MM.1S (cell line): ENCODE measurements around the gene IFT27.

Experiments
- DNase-seq: peaks from one replicate; pipeline ENCODE4 v3.0.0-alpha.2; 2015
- H2AFZ ChIP-seq: fragments of 300-600 bp; sonication (generic); 2 replicates; pipeline ENCODE4 v1.6.0; 2016; ENCODE audit warnings: antibody characterized with exemption, low read length
- H3F3A ChIP-seq: fragments of 300-600 bp; sonication (generic); 2 replicates; pipeline ENCODE4 v1.6.1; 2016; ENCODE audit warnings: mild to moderate bottlenecking, antibody characterized with exemption, low read length, moderate library complexity, mixed read lengths; ENCODE audit not compliant: insufficient read depth
- H3K27ac ChIP-seq: fragments of 300-600 bp; sonication (generic); 2 replicates; pipeline ENCODE4 v1.5.1; 2016; ENCODE audit warnings: mild to moderate bottlenecking, low read length
- H3K27me3 ChIP-seq: fragments of 300-600 bp; sonication (generic); replicated peaks from 2 replicates; pipeline ENCODE4 v1.6.0; 2016; ENCODE audit warnings: low read length; ENCODE audit not compliant: insufficient read depth
- H3K36me3 ChIP-seq: fragments of 300-600 bp; sonication (generic); replicated peaks from 2 replicates; pipeline ENCODE4 v1.6.1; 2016; ENCODE audit warnings: mild to moderate bottlenecking, low read length, mixed read lengths; ENCODE audit not compliant: insufficient read depth
- H3K4me1 ChIP-seq: fragments of 300-600 bp; sonication (generic); 2 replicates; pipeline ENCODE4 v1.6.1; 2016; ENCODE audit warnings: low read length, mixed read lengths
- H3K4me2 ChIP-seq: fragments of 300-600 bp; sonication (generic); 2 replicates; pipeline ENCODE4 v1.6.0; 2016; ENCODE audit warnings: low read depth, low read length
- H3K4me3 ChIP-seq: fragments of 300-600 bp; sonication (generic); 2 replicates; pipeline ENCODE4 v1.5.1; 2016; ENCODE audit warnings: low read length, mixed read lengths
- H3K79me2 ChIP-seq: fragments of 300-600 bp; sonication (generic); 2 replicates; pipeline ENCODE4 v1.6.1; 2016; ENCODE audit warnings: mixed run types, low read length, mixed read lengths
- H3K9ac ChIP-seq: fragments of 300-600 bp; sonication (generic); 2 replicates; pipeline ENCODE4 v1.6.1; 2016; ENCODE audit warnings: low read length, mixed read lengths
- H3K9me2 ChIP-seq: fragments of 300-600 bp; sonication (generic); replicated peaks from 2 replicates; pipeline ENCODE4 v1.6.1; 2016; ENCODE audit warnings: mild to moderate bottlenecking, low read length, mixed read lengths; ENCODE audit not compliant: insufficient read depth
- H3K9me3 ChIP-seq: fragments of 300-600 bp; sonication (generic); replicated peaks from 2 replicates; pipeline ENCODE4 v1.6.1; 2016; ENCODE audit warnings: mild to moderate bottlenecking, low read length, mixed read lengths; ENCODE audit not compliant: insufficient read depth
- H4K20me1 ChIP-seq: fragments of 300-600 bp; sonication (generic); 2 replicates; pipeline ENCODE4 v1.6.1; 2016; ENCODE audit warnings: mild to moderate bottlenecking, low read length, moderate library complexity, mixed read lengths; ENCODE audit not compliant: insufficient read depth
- EZH2 ChIP-seq: fragments of 300-600 bp; sonication (generic); optimal IDR thresholded peaks from 2 replicates; pipeline ENCODE3; 2017; ENCODE audit warnings: low read depth, mild to moderate bottlenecking, antibody characterized with exemption, low read length, mixed read lengths
- EZH2phosphoT487 ChIP-seq: fragments of 300-600 bp; sonication (generic); IDR thresholded peaks from 2 replicates; pipeline ENCODE4 v1.6.1; 2018; ENCODE audit warnings: antibody characterized with exemption, low read length
- TF ChIP-seq, protein P1 (sequence below): fragments of 300-600 bp; sonication (generic); IDR thresholded peaks from 2 replicates; pipeline ENCODE4 v1.5.1; 2016; ENCODE audit warnings: antibody characterized with exemption, low read length, mixed read lengths

Gene IFT27, protein sequence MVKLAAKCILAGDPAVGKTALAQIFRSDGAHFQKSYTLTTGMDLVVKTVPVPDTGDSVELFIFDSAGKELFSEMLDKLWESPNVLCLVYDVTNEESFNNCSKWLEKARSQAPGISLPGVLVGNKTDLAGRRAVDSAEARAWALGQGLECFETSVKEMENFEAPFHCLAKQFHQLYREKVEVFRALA

DNA sequence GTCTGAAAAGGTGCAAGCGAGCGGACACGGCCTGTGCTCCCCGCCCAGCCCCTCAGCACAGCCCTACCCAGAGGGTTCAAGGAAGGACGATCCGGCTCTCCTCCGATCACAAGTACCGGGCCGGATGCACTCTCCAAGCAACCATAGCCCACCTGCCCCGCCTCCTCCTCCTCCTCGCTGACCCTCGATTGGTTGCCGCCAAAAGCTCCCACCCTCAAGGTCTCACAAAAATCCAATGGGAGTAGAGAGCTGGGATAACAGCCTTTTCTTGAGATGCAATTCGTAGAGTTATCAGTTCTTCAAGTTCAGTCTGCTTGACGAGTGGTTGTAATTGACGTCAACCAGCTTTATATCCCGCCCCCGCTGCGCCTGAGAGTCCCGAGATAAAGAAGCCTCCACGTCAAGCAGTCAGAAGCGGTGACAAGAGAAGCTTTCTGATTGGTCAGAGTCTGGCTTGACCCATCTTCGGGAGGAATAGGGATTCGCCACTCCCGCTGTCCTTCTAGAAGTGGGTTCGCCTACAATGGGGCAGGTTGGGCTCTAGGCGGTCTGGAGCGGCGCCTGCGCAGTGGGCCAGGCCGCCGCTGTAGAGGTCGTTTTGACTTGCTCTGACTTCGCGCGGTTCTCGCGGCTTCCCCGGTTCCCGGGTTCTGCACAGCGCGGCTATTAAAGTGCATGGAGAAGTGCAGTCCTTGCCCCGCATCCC lies at the start of gene IFT27:
Gene IFT27, minus strand, starts transcription at position 156 of the 706 bp plus-strand sequence. CDS start 412 bp downstream, outside the sequence.
- no peaks in the 10 kb centered on the region for H3F3A ChIP-seq
- TF ChIP-seq, protein P1, sequence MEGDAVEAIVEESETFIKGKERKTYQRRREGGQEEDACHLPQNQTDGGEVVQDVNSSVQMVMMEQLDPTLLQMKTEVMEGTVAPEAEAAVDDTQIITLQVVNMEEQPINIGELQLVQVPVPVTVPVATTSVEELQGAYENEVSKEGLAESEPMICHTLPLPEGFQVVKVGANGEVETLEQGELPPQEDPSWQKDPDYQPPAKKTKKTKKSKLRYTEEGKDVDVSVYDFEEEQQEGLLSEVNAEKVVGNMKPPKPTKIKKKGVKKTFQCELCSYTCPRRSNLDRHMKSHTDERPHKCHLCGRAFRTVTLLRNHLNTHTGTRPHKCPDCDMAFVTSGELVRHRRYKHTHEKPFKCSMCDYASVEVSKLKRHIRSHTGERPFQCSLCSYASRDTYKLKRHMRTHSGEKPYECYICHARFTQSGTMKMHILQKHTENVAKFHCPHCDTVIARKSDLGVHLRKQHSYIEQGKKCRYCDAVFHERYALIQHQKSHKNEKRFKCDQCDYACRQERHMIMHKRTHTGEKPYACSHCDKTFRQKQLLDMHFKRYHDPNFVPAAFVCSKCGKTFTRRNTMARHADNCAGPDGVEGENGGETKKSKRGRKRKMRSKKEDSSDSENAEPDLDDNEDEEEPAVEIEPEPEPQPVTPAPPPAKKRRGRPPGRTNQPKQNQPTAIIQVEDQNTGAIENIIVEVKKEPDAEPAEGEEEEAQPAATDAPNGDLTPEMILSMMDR = no peak
- TF ChIP-seq EZH2 (no peak), EZH2phosphoT487 (no peak)
- H3K4me3 ChIP-seq = peak within 1 kb of the TSS; percentile 91
- H3K9me2 ChIP-seq = no peaks in the 10 kb centered on the region
- H3K9ac ChIP-seq = peak within 1 kb of the TSS; percentile 74
- H3K4me2 ChIP-seq = peak within 1 kb of the TSS; percentile 96
- H3K79me2 ChIP-seq = no peaks in the 10 kb centered on the region; the same call in 1 of the 2 replicates
- peak; percentile 100 for DNase-seq
- peak within 1 kb of the TSS; percentile 96 for H2AFZ ChIP-seq
- no peaks in the 10 kb centered on the region for H3K36me3 ChIP-seq
- peak within 1 kb of the TSS; percentile 7; the same call in 1 of the 2 replicates for H3K27ac ChIP-seq
- H3K9me3 ChIP-seq = no peaks in the 10 kb centered on the region
- H4K20me1 ChIP-seq = no peaks in the 10 kb centered on the region
- peaks cover 11% of the 10 kb centered on the region for H3K4me1 ChIP-seq
- no peaks in the 10 kb centered on the region for H3K27me3 ChIP-seq

DNA sequence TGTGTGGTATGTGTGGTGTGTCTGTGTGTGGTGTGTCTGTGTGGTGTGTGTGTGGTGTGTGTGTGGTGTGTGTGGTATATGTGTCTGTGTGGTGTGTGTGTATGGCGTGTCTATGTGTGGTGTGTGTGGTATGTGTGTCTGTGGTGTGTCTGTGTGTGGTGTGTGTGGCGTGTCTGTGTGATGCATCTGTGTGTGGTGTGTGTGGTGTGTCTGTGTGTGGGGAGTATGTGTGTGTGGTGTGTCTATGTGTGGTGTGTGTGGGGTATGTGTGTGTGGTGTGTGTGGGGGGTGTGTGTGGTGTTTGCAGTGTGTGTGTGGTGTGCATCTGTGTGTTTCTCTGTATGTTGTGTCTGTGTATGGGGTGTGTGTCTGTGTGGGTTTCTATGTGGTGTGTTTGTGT lies 48.7 kb upstream of the IFT27 start:
- Histone ChIP-seq H3K79me2 (no peaks in the 10 kb centered on the region), H3K4me2 (no peak overlapping the region), H3K27ac (no peak overlapping the region)

DNA sequence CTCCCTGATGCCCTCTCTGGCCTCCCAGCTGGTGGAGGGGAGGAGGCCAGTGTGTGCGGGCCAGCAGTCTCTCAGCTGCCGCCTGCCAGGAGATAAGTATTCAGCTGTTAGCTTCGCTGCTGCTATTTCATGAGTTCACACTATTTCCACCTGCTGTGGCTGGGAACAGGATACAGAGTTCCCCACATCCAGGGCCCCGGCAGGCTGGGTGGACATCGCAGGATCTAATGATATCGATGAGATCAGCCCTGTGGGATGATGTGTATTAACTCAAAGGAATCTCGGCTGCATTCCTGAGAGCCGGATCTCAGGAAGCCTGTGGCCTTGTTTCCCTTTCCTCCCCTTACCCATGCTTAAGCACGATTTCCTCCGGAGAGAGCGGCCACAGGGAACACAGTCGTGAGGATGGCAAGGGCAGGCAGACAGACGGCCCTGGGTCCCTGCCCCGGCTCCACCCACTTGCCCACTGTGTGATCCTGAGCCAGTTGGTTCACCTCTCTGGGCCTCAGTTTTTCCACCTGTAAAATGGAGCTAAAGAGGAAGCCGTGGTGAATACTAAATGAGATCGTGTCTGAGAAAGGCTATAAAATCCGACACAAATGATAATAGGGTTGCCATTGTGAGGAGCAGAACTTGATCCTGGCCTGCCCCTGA lies 47.4 kb upstream of the IFT27 start:
- H3K9me3 ChIP-seq = no peaks in the 10 kb centered on the region
- H3K36me3 ChIP-seq = no peaks in the 10 kb centered on the region
- no peaks in the 10 kb centered on the region for H4K20me1 ChIP-seq
- H3K4me1 ChIP-seq = no peaks in the 10 kb centered on the region
- no peak overlapping the region for H2AFZ ChIP-seq
- TF ChIP-seq EZH2 = no peak
- TF ChIP-seq, protein P1 = no peak
- no peak for TF ChIP-seq EZH2phosphoT487
- no peak overlapping the region for H3K9ac ChIP-seq
- DNase-seq = no peak
- H3K9me2 ChIP-seq = no peaks in the 10 kb centered on the region
- H3K4me3 ChIP-seq = no peak overlapping the region
- H3K27me3 ChIP-seq = peaks cover 29% of the 10 kb centered on the region
- H3K27ac ChIP-seq = no peak overlapping the region
- H3F3A ChIP-seq = no peaks in the 10 kb centered on the region
- H3K79me2 ChIP-seq = no peaks in the 10 kb centered on the region
- no peak overlapping the region for H3K4me2 ChIP-seq

More for the DNA sequence above, 48.7 kb upstream of the IFT27 start:
- Histone ChIP-seq H3K36me3 (no peaks in the 10 kb centered on the region), H3K9me3 (no peaks in the 10 kb centered on the region), H4K20me1 (no peaks in the 10 kb centered on the region), H3K9ac (no peak overlapping the region), H2AFZ (no peak overlapping the region), H3K4me3 (no peak overlapping the region), H3K27me3 (peaks cover 15% of the 10 kb centered on the region), H3F3A (no peaks in the 10 kb centered on the region), H3K4me1 (no peaks in the 10 kb centered on the region), H3K9me2 (no peaks in the 10 kb centered on the region)
- TF ChIP-seq EZH2 = no peak
- TF ChIP-seq, protein P1 = no peak
- TF ChIP-seq EZH2phosphoT487 = no peak
- no peak for DNase-seq
